Psoas muscle (tissue), 8 donors: ENCODE data around the gene KLHL29. TPM values are rescaled to one million over a fixed set of nuclear protein-coding genes. Genes with fewer than 3 reads are reported as not detected.

Experiments used
- ATAC-seq, 4 donors: fragments of 200-7000 bp; cut with Tn5 transposase; one replicate each; pipeline ENCODE4 v1.9.1; 2020; ENCODE audit warnings: moderate library complexity in 3 of 4, mild to moderate bottlenecking in 2 of 4
- DNase-seq, 2 donors: peaks; one replicate each; pipeline ENCODE4 v3.0.0-alpha.2; 2020
- H3K27ac ChIP-seq: fragments of 200-600 bp; one replicate; pipeline ENCODE4 v1.8.0; 2022
- H3K27me3 ChIP-seq, 3 donors: fragments of 200-600 bp in 1 of 3; one replicate each; pipeline versions ENCODE4 v1.6.1 to v1.8.0; 2013 to 2022; ENCODE audit warnings: low read length in 2 of 3, mild to moderate bottlenecking in 2 of 3, moderate library complexity in 1 of 3; ENCODE audit not compliant: insufficient read depth in 3 of 3
- H3K36me3 ChIP-seq, 2 donors: fragments of 200-600 bp in 1 of 2; one replicate each; pipeline versions ENCODE4 v1.6.1 to v1.8.0; 2013 to 2022; ENCODE audit warnings: low read depth in 1 of 2, mild to moderate bottlenecking in 1 of 2, moderate library complexity in 1 of 2; ENCODE audit not compliant: insufficient read depth in 1 of 2
- H3K4me1 ChIP-seq: fragments of 200-600 bp; one replicate; pipeline ENCODE4 v1.8.0; 2022
- H3K4me3 ChIP-seq: fragments of 200-600 bp; one replicate; pipeline ENCODE4 v1.8.0; 2022; ENCODE audit warnings: mild to moderate bottlenecking
- H3K9me3 ChIP-seq: fragments of 200-600 bp; one replicate; pipeline ENCODE4 v1.8.0; 2022
- WGBS, 3 donors: extraction: QIAGEN DNeasy Blood & Tissue Kit; methylation state at CpG; one replicate each; pipeline versions ENCODE4 v1.1.6 to v1.1.7; 2013; 5-methylcytosine and 5-hydroxymethylcytosine counted together
- intact Hi-C, 2 donors: fragments of 100-400 bp; cut with DNase I; formaldehyde crosslinking; loops; one replicate each; pipeline versions ENCODE4 v1.11.0 to v1.14.2; 2022
- polyA plus RNA-seq, 3 donors: library from polyadenylated mRNA; stranded (reverse); fragments of 200-250 nt; gene quantifications; one replicate each; pipeline ENCODE4 v1.2.3, GENCODE V29; 2013
- total RNA-seq, 4 donors: library from RNA; stranded (reverse); fragmentation: NEBNext Ultra II Directional in 2 of 4; extraction: Animal tissue kit (Norgen Biotek cat#: 25700) in 2 of 4; gene quantifications; one replicate each; pipeline versions ENCODE4 v1.2.1 to v1.2.4, GENCODE V29; 2021 to 2023
- TF ChIP-seq, protein P1 (sequence below): fragments of 200-600 bp; IDR thresholded peaks from one replicate; pipeline ENCODE4 v1.8.0; 2022; ENCODE audit warnings: antibody characterized with exemption
- donor health status: healthy with polysubstance abuse.
- donor health status: DM: no; HTN: no; CAD: no; lungs with moderate emphysema.
- donor health status: Bipolar disorder and iron deficiency.
- donor health status: healthy.
- donor health status: DM: yes; HTN: yes; CAD: no.
- donor health status: DM: no; HTN: no; CAD: no.
- donor health status: DM: no; HTN: no; CAD: no.
- donor health status: DM: yes; HTN: yes; CAD: no.

Gene KLHL29
- total and polyA plus RNA-seq, 7 donors: 4.4 to 14.1 (median 6.8) TPM

DNA sequence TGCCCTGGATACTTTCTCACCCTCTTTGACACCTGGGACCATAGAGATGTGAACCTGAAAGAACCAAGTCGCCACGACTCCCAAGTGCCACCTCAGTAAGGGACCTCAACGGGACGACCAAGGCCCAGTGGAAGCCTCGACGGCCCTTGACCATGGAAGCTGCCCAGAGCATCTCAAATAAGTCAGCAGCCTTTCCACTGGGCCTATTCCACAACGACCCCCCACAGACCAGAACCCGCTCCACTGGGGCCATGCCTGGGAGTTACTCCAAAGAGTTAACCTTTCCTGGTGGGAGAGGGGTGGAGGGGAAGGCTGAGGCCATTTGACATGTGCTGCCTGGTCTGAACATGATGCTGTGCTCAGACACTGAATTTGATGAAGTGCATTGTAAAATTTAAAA lies 146.9 kb downstream of the KLHL29 start:
- DNase-seq (no peak), ATAC-seq (no peak)
- H3K27ac ChIP-seq: no peak overlapping the region
- no peaks in the 10 kb centered on the region for H3K9me3 ChIP-seq
- H3K27me3 ChIP-seq: no peaks in the 10 kb centered on the region
- no peak overlapping the region for H3K4me3 ChIP-seq
- intact Hi-C loops: no loop called here
- 81 to 86% (median 81%) methylated on average over 8 of the region's 8 CpGs for whole genome bisulfite sequencing, 3 donors
- H3K4me1 ChIP-seq: no peaks in the 10 kb centered on the region
- TF ChIP-seq, protein P1, sequence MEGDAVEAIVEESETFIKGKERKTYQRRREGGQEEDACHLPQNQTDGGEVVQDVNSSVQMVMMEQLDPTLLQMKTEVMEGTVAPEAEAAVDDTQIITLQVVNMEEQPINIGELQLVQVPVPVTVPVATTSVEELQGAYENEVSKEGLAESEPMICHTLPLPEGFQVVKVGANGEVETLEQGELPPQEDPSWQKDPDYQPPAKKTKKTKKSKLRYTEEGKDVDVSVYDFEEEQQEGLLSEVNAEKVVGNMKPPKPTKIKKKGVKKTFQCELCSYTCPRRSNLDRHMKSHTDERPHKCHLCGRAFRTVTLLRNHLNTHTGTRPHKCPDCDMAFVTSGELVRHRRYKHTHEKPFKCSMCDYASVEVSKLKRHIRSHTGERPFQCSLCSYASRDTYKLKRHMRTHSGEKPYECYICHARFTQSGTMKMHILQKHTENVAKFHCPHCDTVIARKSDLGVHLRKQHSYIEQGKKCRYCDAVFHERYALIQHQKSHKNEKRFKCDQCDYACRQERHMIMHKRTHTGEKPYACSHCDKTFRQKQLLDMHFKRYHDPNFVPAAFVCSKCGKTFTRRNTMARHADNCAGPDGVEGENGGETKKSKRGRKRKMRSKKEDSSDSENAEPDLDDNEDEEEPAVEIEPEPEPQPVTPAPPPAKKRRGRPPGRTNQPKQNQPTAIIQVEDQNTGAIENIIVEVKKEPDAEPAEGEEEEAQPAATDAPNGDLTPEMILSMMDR: no peak
- H3K36me3 ChIP-seq: no peaks in the 10 kb centered on the region

DNA sequence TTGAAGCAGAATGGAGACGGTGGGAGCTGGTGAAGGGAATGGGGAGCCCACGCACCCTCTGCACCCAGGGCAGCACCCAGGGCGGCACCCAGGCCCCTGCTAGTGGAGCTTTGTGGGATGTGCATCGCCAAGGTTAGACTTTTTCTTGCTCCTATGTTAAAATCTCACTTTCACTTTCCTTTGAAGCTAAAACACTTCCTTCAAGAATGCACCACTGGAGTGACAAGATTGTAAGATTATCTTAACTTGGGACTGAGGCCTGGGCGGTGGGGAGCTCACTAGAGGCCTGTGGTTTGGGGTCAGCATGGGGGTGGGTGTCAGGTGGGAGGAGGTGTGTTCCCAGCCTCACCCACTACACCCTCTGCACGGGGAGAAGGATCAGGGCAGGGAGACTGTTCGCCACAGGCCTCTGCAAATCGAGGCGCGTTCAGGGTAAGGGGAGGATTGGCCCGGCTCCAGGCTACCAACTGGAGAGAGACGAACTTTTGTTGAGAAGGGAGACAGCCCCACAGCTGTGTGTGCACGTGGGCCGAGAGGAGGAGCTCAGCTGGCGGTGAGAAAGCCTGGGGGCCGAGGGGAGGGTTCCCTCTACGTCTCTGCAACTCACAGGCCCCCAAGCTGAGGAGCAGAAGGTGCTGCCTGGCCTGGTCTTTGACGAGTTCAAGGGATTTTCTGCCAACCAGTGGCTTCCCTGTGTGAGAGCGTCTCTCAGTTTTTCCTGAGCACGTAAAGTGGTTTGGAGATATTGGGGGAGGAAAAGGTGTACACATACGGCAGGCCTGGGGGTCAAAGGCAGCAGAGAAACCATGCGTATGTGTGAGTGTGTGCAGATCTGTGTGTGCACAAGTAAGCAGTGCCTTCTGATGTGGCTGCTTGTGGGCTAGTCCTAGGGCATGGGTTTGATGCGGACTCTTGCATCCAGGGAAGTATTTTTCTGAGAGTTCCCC lies 147.7 kb downstream of the KLHL29 start:
- DNase-seq: no peak
- Histone ChIP-seq H3K4me1 (peaks cover 4% of the 10 kb centered on the region), H3K27me3 (no peaks in the 10 kb centered on the region), H3K27ac (no peak overlapping the region), H3K4me3 (no peak overlapping the region), H3K9me3 (no peaks in the 10 kb centered on the region), H3K36me3 (no peaks in the 10 kb centered on the region)
- no peak for ATAC-seq
- 74 to 79% (median 74%) methylated on average over 23 of the region's 23 CpGs for WGBS, 3 donors
- intact Hi-C loops: no loop called here
- TF ChIP-seq, protein P1: no peak

DNA sequence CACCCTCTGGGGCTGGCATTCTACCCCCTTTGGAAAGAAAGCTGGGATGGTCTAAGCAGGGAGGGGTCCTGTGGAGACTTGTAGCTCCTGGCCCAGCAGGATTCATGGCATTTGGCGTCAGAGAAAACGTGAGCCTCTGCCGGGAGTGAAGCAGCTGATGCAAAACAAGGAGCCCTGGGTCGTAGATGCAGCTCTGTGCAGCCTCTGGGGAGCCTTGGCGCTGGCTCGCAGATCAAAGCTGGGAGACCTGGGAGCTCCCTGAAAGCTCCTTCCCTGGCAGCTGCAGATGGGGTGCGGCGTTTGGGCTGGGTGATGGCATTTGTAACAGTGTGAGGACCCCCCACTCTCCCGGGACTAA lies 148.3 kb downstream of the KLHL29 start:
- no peak overlapping the region for H3K4me3 ChIP-seq
- TF ChIP-seq, protein P1: no peak
- no peak overlapping the region for H3K27ac ChIP-seq
- no peaks in the 10 kb centered on the region for H3K36me3 ChIP-seq
- whole genome bisulfite sequencing, 3 donors: 78 to 88% (median 79%) methylated on average over 9 of the region's 9 CpGs
- no peak for ATAC-seq
- H3K4me1 ChIP-seq: peaks cover 10% of the 10 kb centered on the region
- no peak for DNase-seq
- intact Hi-C loops: no loop called here
- H3K9me3 ChIP-seq: no peaks in the 10 kb centered on the region
- H3K27me3 ChIP-seq: no peaks in the 10 kb centered on the region

DNA sequence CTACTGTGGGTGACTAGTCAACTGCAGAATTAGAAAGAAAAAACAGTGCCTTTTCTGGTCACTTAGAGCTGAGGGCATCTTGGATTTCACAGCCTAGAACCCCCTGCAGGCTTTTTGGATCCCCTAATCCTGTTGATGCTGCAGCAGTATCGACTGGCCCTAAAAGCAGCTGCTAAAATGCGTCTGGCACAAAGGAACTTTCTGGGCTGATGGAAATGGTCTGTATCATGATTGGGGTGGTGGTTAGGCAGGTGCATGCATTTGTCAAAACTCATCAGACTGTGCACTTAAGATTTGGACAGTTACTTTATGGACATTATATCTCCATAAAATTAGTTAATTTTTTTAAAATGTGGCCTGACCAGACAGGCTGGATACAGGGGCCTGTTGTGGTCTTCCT lies 149.8 kb downstream of the KLHL29 start:
- Histone ChIP-seq H3K27me3 (no peaks in the 10 kb centered on the region), H3K4me1 (peaks cover 11% of the 10 kb centered on the region), H3K36me3 (no peaks in the 10 kb centered on the region), H3K27ac (no peak overlapping the region), H3K4me3 (no peak overlapping the region), H3K9me3 (no peaks in the 10 kb centered on the region)
- DNase-seq (no peak), ATAC-seq (no peak)
- WGBS, 3 donors: 66 to 86% (median 77%) methylated on average over 2 of the region's 2 CpGs
- TF ChIP-seq, protein P1: no peak
- intact Hi-C loops: no loop called here

DNA sequence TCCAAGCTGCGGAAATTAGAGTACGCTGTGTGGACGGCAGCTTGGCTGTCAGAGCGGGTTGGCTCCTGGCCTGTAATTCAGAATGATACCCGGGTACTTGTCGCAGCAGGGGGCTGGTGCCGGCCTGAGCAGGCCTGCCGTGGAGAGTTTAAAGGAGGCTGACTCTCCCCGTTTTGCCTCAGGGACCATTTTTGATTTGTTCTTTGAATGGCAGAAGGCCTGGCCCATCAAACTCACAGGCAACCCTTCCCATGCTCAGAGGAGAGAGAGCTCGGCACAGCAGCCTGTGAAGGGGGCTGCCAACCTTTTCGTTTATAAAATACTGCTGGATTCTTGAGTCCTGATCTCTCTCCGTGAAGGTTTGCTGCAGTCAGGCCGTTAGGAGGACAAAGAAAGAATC lies 151.3 kb downstream of the KLHL29 start:
- 77 to 89% (median 84%) methylated on average over 13 of the region's 13 CpGs for WGBS, 3 donors

More for the DNA sequence above, 151.3 kb downstream of the KLHL29 start:
- TF ChIP-seq, protein P1: no peak
- H3K27ac ChIP-seq: no peak overlapping the region
- H3K9me3 ChIP-seq: no peaks in the 10 kb centered on the region
- DNase-seq: no peak
- H3K36me3 ChIP-seq: no peaks in the 10 kb centered on the region
- H3K4me1 ChIP-seq: peaks cover 21% of the 10 kb centered on the region
- intact Hi-C loops: no loop called here
- H3K4me3 ChIP-seq: no peak overlapping the region
- ATAC-seq: no peak
- H3K27me3 ChIP-seq: no peaks in the 10 kb centered on the region
